ENCODE results near the gene SNRPE. TPM values are rescaled to one million over a fixed set of nuclear protein-coding genes. Genes with fewer than 3 reads are reported as not detected.

The SNRPE gene
- total and polyA plus RNA-seq, 7 donors = 30.4 to 173 (median 68.1) TPM

DNA sequence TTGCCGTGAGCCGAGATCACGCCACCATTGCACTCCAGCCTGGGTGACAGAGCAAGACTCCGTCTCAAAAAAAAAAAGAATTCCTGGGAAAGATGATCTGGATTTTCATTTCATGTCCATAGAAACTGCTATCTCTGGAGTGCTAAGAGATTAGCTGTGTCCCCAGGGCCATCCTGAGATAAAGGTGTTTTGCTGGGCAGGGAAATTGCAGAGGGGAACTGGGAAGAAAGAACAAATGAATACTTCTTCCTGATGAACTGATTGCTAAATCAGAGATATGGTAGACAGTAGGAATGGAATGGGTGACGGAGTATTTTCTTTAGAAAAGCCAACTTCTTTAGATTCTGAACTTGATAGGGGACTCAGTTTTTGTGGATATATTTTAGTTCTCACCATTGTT lies 19.2 kb downstream of the SNRPE start:
- no peak for ATAC-seq
- H3K4me3 ChIP-seq = no peak overlapping the region
- H3K9me3 ChIP-seq = no peaks in the 10 kb centered on the region
- no peaks in the 10 kb centered on the region for H3K4me1 ChIP-seq
- TF ChIP-seq, protein P1, sequence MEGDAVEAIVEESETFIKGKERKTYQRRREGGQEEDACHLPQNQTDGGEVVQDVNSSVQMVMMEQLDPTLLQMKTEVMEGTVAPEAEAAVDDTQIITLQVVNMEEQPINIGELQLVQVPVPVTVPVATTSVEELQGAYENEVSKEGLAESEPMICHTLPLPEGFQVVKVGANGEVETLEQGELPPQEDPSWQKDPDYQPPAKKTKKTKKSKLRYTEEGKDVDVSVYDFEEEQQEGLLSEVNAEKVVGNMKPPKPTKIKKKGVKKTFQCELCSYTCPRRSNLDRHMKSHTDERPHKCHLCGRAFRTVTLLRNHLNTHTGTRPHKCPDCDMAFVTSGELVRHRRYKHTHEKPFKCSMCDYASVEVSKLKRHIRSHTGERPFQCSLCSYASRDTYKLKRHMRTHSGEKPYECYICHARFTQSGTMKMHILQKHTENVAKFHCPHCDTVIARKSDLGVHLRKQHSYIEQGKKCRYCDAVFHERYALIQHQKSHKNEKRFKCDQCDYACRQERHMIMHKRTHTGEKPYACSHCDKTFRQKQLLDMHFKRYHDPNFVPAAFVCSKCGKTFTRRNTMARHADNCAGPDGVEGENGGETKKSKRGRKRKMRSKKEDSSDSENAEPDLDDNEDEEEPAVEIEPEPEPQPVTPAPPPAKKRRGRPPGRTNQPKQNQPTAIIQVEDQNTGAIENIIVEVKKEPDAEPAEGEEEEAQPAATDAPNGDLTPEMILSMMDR (IDR thresholded peaks at IDR 0.05) = no peak
- WGBS, 3 donors = 95 to 100% (median 97%) methylated on average over 5 of the region's 5 CpGs
- intact Hi-C loops (cut with DNase I) = no loop called here
- H3K27me3 ChIP-seq (ENCODE audit: insufficient read depth in 3 of 3, low read length in 2 of 3) = no peaks in the 10 kb centered on the region
- no peak for DNase-seq
- H3K36me3 ChIP-seq (ENCODE audit: insufficient read depth in 1 of 2, low read depth in 1 of 2) = peaks cover 0 to 18% of the 10 kb centered on the region in 2 donors
- no peak overlapping the region for H3K27ac ChIP-seq

DNA sequence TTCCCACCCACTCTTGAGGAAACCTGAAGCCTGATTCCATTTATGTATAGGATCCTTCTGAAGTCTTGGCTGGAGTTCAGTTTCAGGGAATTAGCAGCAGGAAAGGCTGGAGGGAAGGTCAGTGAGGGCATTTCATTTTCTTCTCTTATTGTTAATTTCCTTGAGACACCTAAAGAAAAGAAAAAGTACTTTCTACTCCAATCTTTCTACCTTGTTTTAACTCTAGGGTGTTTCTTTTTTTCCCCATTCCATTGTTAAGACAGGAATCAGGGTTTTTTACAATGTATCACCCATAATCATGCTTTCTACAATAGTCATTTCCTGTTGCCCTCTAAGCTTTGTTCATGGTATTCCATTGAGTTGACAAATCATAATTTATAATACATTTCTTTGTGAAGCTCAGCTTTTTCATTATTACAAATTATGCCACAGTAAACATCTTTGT lies 27.4 kb downstream of the SNRPE start:
- Histone ChIP-seq H3K27ac (no peak overlapping the region), H3K9me3 (no peaks in the 10 kb centered on the region), H3K4me1 (no peaks in the 10 kb centered on the region), H3K36me3 (ENCODE audit: insufficient read depth in 1 of 2, low read depth in 1 of 2) (no peaks in the 10 kb centered on the region), H3K4me3 (no peak overlapping the region), H3K27me3 (ENCODE audit: insufficient read depth in 3 of 3, low read length in 2 of 3) (no peaks in the 10 kb centered on the region)
- ATAC-seq (no peak), DNase-seq (no peak)
- TF ChIP-seq, protein P1 (IDR thresholded peaks at IDR 0.05) = no peak
- intact Hi-C loops (cut with DNase I) = no loop called here

DNA sequence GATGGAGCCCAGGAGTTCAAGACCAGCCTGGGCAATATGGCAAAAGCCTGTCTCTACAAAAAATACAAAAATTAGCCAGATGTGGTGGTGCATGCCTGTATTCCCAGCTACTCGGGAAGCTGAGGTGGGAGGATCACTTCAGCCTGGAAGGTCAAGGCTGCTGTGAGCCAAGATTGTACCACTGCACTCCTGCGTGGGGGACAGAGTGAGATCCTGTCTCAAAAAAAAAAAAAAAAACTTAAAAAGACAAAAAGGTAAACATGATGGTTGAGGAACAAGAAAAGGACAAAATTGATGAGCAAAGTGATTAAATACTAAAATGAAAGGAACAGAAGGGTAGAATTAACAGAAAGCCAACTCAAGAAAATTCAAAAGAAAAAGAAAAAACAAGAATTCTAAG lies 30.6 kb downstream of the SNRPE start:
- WGBS, 3 donors = 46 to 67% (median 55%) methylated on average over 2 of the region's 2 CpGs
- Histone ChIP-seq H3K36me3 (ENCODE audit: insufficient read depth in 1 of 2, low read depth in 1 of 2) (no peaks in the 10 kb centered on the region), H3K4me1 (no peaks in the 10 kb centered on the region), H3K27me3 (ENCODE audit: insufficient read depth in 3 of 3, low read length in 2 of 3) (no peaks in the 10 kb centered on the region), H3K9me3 (peaks cover 4% of the 10 kb centered on the region), H3K27ac (no peak overlapping the region), H3K4me3 (no peak overlapping the region)
- TF ChIP-seq, protein P1 (IDR thresholded peaks at IDR 0.05) = no peak
- intact Hi-C loops (cut with DNase I) = no loop called here
- DNase-seq = no peak
- ATAC-seq = no peak

DNA sequence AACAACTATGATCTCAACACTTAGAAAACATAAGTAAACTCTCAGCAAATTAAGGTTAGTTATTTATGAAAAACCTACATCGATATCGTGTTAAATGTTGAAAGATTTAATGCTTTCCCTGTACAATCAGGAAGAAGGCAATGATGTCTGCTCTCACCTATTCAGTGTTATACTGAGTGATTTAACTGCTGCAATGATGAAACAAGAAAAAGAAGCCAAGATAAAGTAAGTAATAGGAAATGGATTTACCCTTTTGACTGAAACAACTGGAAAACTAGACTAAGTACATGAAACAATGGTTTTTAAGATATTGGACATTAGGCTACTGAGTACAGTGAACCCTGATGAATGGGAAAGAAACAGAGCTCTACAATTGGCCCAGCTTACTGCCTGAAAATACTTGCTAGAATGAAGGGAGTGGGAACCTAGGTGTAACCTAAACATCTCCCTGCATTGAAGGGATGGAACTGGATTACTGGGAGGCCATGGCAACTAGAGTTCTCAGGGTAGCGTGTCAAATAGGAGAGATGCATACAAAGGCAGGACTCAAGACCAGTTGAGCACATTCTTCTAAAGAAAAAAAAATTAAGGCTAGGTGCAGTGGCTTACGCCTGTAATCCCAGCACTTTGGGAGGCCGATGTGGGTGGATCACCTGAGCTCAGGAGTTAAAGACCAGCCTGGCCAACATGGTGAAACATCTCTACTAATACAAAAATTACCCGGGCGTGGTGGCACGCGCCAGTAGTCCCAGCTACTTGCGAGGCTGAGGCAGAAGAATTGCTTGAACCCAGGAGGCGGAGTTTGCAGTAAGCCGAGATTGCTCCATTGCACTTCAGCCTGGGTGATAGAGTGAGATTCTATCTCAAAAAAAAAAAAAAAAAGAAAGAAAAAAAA lies 37.3 kb downstream of the SNRPE start:
- ATAC-seq (no peak), DNase-seq (no peak)
- 79 to 82% (median 80%) methylated on average over 12 of the region's 12 CpGs for WGBS, 3 donors
- intact Hi-C loops (cut with DNase I) = no loop called here
- Histone ChIP-seq H3K4me1 (no peaks in the 10 kb centered on the region), H3K27me3 (ENCODE audit: insufficient read depth in 3 of 3, low read length in 2 of 3) (no peaks in the 10 kb centered on the region), H3K9me3 (peaks cover 4% of the 10 kb centered on the region), H3K4me3 (no peak overlapping the region), H3K36me3 (ENCODE audit: insufficient read depth in 1 of 2, low read depth in 1 of 2) (no peaks in the 10 kb centered on the region), H3K27ac (no peak overlapping the region)
- TF ChIP-seq, protein P1 (IDR thresholded peaks at IDR 0.05) = no peak

All from psoas muscle (tissue), 8 donors.